Measurements from ENCODE around the gene BAZ1A. TPM values are rescaled to one million over a fixed set of nuclear protein-coding genes. Genes with fewer than 3 reads are reported as not detected.

BAZ1A gene
- total RNA-seq, 2 donors from 2014 or later = 25.3 to 31.5 TPM

GRCh38 chr14:34824826-34825225 lies 50.3 kb downstream of the BAZ1A start:
- Histone ChIP-seq H3K4me3 (no peak overlapping the region), H3K36me3 (no peaks in the 10 kb centered on the region), H3K27ac (no peak overlapping the region), H3K9me3 (no peaks in the 10 kb centered on the region), H3K27me3 (replicated peaks; ENCODE audit: insufficient read depth) (no peaks in the 10 kb centered on the region), H3K4me1 (replicated peaks) (no peaks in the 10 kb centered on the region)
- WGBS = 88% methylated on average over 3 of the region's 3 CpGs
- TF ChIP-seq CTCF (IDR thresholded peaks at IDR 0.05) (no peak), POLR2A (IDR thresholded peaks at IDR 0.05) (no peak), POLR2AphosphoS5 (IDR thresholded peaks at IDR 0.05) (no peak)
- intact Hi-C loops (cut with DNase I) = no loop called here
- no peak for DNase-seq (ENCODE audit: low spot score)

DNA sequence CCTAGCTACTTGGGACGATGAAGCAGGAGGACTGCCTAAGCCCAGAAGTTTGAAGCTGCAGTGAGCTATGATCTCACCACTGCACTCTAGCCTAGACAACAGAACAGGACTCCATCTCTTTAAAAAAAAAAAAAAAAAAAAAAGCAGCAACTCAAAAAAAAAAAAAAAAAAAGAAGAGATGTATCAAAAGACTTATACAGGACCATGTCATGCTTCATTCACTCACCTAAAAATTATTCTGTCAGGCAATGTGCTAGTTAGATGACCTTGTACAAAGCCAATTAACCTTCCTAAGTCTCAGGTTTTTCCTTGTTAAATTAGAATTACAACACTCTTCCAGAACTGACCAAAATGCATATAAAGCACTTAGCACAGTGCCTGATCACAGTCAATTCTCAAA lies 50.9 kb downstream of the BAZ1A start:
- Histone ChIP-seq H3K4me1 (replicated peaks) (no peaks in the 10 kb centered on the region), H3K4me3 (no peak overlapping the region), H3K27me3 (replicated peaks; ENCODE audit: insufficient read depth) (no peaks in the 10 kb centered on the region), H3K27ac (no peak overlapping the region), H3K36me3 (no peaks in the 10 kb centered on the region), H3K9me3 (no peaks in the 10 kb centered on the region)
- TF ChIP-seq CTCF (IDR thresholded peaks at IDR 0.05) (no peak), POLR2A (IDR thresholded peaks at IDR 0.05) (no peak), POLR2AphosphoS5 (IDR thresholded peaks at IDR 0.05) (no peak)
- DNase-seq (ENCODE audit: low spot score) = no peak
- WGBS = 100% methylated on average over 1 of the region's 1 CpG
- intact Hi-C loops (cut with DNase I) = no loop called here

GRCh38 chr14:34817768-34818167 lies 57.4 kb downstream of the BAZ1A start:
- Histone ChIP-seq H3K9me3 (no peaks in the 10 kb centered on the region), H3K27me3 (replicated peaks; ENCODE audit: insufficient read depth) (no peaks in the 10 kb centered on the region), H3K4me1 (replicated peaks) (no peaks in the 10 kb centered on the region), H3K27ac (no peak overlapping the region), H3K4me3 (no peak overlapping the region), H3K36me3 (no peaks in the 10 kb centered on the region)
- DNase-seq (ENCODE audit: low spot score) = no peak
- WGBS = 98% methylated on average over 2 of the region's 2 CpGs
- intact Hi-C loops (cut with DNase I) = no loop called here
- TF ChIP-seq POLR2A (IDR thresholded peaks at IDR 0.05) (no peak), POLR2AphosphoS5 (IDR thresholded peaks at IDR 0.05) (no peak), CTCF (IDR thresholded peaks at IDR 0.05) (no peak)

DNA sequence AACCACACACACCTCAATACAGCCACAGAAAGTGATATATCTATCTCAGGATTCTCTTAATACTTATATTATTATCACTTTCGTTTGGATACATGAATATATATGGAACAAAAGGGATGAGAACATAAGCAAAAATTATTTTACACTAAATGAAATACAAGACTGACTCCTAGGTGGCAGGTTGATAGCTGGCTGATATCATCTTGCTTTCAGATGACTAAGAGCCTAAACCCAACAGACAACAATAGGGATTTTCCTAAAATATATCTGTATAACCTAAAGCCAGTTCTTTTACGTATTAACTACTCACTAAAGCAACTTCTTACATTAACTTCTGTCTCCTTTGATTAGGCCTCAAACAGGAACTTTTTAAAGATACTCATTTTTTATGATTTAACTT lies 65.1 kb downstream of the BAZ1A start:
- intact Hi-C loops (cut with DNase I) = no loop called here
- no peak for TF ChIP-seq POLR2AphosphoS5 (IDR thresholded peaks at IDR 0.05)
- TF ChIP-seq POLR2A (IDR thresholded peaks at IDR 0.05) = no peak
- no peak for TF ChIP-seq CTCF (IDR thresholded peaks at IDR 0.05)
- no peak for DNase-seq (ENCODE audit: low spot score)
- Histone ChIP-seq H3K27ac (no peak overlapping the region), H3K36me3 (no peaks in the 10 kb centered on the region), H3K9me3 (no peaks in the 10 kb centered on the region), H3K4me1 (replicated peaks) (no peaks in the 10 kb centered on the region), H3K27me3 (replicated peaks; ENCODE audit: insufficient read depth) (no peaks in the 10 kb centered on the region), H3K4me3 (no peak overlapping the region)
- WGBS = 41% methylated on average over 2 of the region's 2 CpGs

DNA sequence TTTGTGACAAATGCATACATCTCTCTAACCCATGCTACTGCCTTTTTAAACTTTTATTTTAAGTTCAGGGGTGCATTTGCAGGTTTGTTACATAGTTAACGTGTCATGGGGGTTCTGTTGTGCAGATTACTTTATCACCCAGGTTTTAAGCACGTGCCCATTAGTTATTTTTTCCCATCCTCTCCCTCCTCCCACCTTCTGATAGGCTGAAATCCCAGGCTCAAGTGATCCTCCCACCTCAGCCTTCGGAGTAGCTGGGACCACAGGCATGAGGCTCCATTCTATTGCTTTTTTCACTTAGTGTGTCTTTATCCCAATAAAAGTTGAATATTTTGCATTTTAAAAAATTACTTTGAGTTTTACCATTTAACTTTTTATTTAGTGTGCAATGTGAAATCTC lies 68.9 kb downstream of the BAZ1A start:
- DNase-seq (ENCODE audit: low spot score) = no peak
- no peaks in the 10 kb centered on the region for H3K9me3 ChIP-seq
- no peak overlapping the region for H3K4me3 ChIP-seq
- TF ChIP-seq POLR2AphosphoS5 (IDR thresholded peaks at IDR 0.05) = no peak
- TF ChIP-seq CTCF (IDR thresholded peaks at IDR 0.05) = no peak
- no peak for TF ChIP-seq POLR2A (IDR thresholded peaks at IDR 0.05)
- 90% methylated on average over 3 of the region's 3 CpGs for WGBS
- H3K36me3 ChIP-seq = no peaks in the 10 kb centered on the region
- no peaks in the 10 kb centered on the region for H3K4me1 ChIP-seq (replicated peaks)
- no peaks in the 10 kb centered on the region for H3K27me3 ChIP-seq (replicated peaks; ENCODE audit: insufficient read depth)
- no peak overlapping the region for H3K27ac ChIP-seq
- intact Hi-C loops (cut with DNase I) = no loop called here

Measured in prostate gland (tissue), 2 donors.